ENCODE results near the gene SYT6. TPM values are rescaled to one million over a fixed set of nuclear protein-coding genes. Genes with fewer than 3 reads are reported as not detected.

The SYT6 gene
- total RNA-seq, 2 experiments from 2014 or later: not detected

DNA sequence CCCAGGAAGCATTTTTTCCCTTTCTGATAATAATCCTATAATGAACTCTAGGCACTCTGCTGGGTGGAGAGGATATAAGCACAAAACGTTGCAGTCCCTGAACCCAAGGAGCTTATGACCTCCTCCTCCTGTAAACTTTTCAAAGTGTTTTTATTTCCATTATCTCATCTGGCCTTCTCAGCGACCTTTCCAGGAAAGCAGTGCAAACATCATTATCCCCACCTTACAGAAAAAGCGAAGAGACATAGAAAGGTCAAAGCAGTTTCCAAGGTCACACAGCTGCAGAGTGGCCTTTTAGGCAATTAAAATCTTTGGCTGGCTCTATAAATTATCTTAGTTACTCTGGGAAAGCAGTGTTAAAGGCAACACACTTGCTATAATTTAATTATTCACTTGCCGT, 110.6 kb downstream of the SYT6 start:
- no peak overlapping the region for H2AFZ ChIP-seq (ENCODE audit: low read length)
- intact Hi-C loops (cut with micrococcal nuclease; ENCODE audit: unreplicated experiment): no loop called here
- TF ChIP-seq, protein P1, sequence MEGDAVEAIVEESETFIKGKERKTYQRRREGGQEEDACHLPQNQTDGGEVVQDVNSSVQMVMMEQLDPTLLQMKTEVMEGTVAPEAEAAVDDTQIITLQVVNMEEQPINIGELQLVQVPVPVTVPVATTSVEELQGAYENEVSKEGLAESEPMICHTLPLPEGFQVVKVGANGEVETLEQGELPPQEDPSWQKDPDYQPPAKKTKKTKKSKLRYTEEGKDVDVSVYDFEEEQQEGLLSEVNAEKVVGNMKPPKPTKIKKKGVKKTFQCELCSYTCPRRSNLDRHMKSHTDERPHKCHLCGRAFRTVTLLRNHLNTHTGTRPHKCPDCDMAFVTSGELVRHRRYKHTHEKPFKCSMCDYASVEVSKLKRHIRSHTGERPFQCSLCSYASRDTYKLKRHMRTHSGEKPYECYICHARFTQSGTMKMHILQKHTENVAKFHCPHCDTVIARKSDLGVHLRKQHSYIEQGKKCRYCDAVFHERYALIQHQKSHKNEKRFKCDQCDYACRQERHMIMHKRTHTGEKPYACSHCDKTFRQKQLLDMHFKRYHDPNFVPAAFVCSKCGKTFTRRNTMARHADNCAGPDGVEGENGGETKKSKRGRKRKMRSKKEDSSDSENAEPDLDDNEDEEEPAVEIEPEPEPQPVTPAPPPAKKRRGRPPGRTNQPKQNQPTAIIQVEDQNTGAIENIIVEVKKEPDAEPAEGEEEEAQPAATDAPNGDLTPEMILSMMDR (conservative IDR thresholded peaks at IDR 0.05; ENCODE audit: low read length): no peak
- TF ChIP-seq EZH2phosphoT487 (IDR thresholded peaks at IDR 0.05; ENCODE audit: borderline replicate concordance, low read depth, low read length): no peak
- ChIA-PET CTCF (ENCODE audit: unreplicated experiment) (no interaction called here), POLR2A (no interaction called here)
- no peak overlapping the region for H3K4me3 ChIP-seq (ENCODE audit: low read depth, low read length, poor library complexity, severe bottlenecking)
- H3K4me1 ChIP-seq (ENCODE audit: insufficient read depth, low read length, poor library complexity, severe bottlenecking): no peaks in the 10 kb centered on the region
- no TSS peak for BruUV-seq (replicated peaks)
- H3K79me2 ChIP-seq (ENCODE audit: insufficient read depth, low read depth, low read length): no peaks in the 10 kb centered on the region
- DNase-seq (ENCODE audit: low spot score): no peak
- H4K20me1 ChIP-seq (ENCODE audit: insufficient read depth, low read length): no peaks in the 10 kb centered on the region
- H3K9me2 ChIP-seq (ENCODE audit: insufficient read depth, low read length): no peaks in the 10 kb centered on the region
- H3K4me2 ChIP-seq (ENCODE audit: low read length): no peak overlapping the region
- H3K27ac ChIP-seq (ENCODE audit: low read depth, low read length, poor library complexity, severe bottlenecking): no peak overlapping the region
- no peaks in the 10 kb centered on the region for H3K9me3 ChIP-seq (ENCODE audit: low read length)
- no peaks in the 10 kb centered on the region for H3K36me3 ChIP-seq (ENCODE audit: insufficient read depth, low read length)

DNA sequence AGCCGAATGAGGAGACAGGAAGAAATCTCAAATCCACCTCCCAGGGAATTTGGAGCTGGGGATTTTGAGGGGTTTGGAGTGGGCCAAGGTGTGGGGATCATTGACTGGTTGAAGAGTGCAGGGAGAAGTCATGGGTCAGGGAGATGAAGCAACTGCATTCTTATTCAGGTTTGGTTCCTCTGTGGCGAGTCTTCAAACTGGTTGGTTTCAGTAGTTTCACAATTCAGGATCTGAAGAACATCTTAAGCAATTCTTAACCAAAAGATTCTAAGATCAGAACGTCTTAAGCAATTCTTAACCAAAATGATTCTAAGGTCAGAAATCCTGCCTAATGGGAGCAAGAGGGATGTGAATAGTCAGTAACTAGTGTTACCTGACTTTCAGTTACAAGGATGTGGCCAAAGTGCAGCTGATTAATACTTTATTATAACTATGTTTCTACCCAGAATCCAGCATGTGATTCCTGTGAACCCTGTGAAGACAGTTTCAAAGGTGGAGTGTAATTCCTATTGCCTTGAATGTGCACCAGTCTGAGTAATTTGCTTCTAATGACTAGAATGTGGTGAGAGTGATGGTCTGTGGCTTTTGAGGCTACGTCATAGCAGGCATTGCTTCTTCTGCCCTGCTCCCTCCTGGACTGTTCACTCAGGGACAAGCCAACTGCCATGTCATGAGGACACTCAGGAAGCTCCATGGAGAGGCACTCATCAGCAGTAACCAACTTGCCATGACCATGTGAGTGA, 113.2 kb downstream of the SYT6 start:
- intact Hi-C loops (cut with micrococcal nuclease; ENCODE audit: unreplicated experiment): no loop called here
- POLR2A ChIA-PET: interaction anchor here (0.7 kb wide), 2 partner anchors 15 to 93 kb away, joined by 3 to 4 read pairs; no protein-coding TSS in a partner anchor
- DNase-seq (ENCODE audit: low spot score): no peak
- no TSS peak for BruUV-seq (replicated peaks)
- H4K20me1 ChIP-seq (ENCODE audit: insufficient read depth, low read length): no peaks in the 10 kb centered on the region
- H3K27ac ChIP-seq (ENCODE audit: low read depth, low read length, poor library complexity, severe bottlenecking): no peak overlapping the region
- H3K4me3 ChIP-seq (ENCODE audit: low read depth, low read length, poor library complexity, severe bottlenecking): no peak overlapping the region
- CTCF ChIA-PET (ENCODE audit: unreplicated experiment): no interaction called here
- H3K79me2 ChIP-seq (ENCODE audit: insufficient read depth, low read depth, low read length): no peaks in the 10 kb centered on the region
- H3K9me3 ChIP-seq (ENCODE audit: low read length): no peaks in the 10 kb centered on the region
- H2AFZ ChIP-seq (ENCODE audit: low read length): no peak overlapping the region
- no peak overlapping the region for H3K4me2 ChIP-seq (ENCODE audit: low read length)
- H3K4me1 ChIP-seq (ENCODE audit: insufficient read depth, low read length, poor library complexity, severe bottlenecking): no peaks in the 10 kb centered on the region
- TF ChIP-seq EZH2phosphoT487 (IDR thresholded peaks at IDR 0.05; ENCODE audit: borderline replicate concordance, low read depth, low read length): no peak
- TF ChIP-seq, protein P1 (conservative IDR thresholded peaks at IDR 0.05; ENCODE audit: low read length): no peak
- H3K36me3 ChIP-seq (ENCODE audit: insufficient read depth, low read length): no peaks in the 10 kb centered on the region
- H3K9me2 ChIP-seq (ENCODE audit: insufficient read depth, low read length): no peaks in the 10 kb centered on the region

Other genes starting within 250 kb of the SYT6 start
- gene AP4B1, start 249.1 kb downstream of the SYT6 start, total RNA-seq (2014; rRNA removed; shearing (Covaris generic)): 37.7 and 45.3 TPM in 2 replicates
- 40.5 and 42.5 TPM in 2 replicates for gene AP4B1, start 249.1 kb downstream of the SYT6 start, total RNA-seq (2022)
- gene DCLRE1B, start 248.5 kb downstream of the SYT6 start, total RNA-seq (2014; rRNA removed; shearing (Covaris generic)): 17.3 and 20.1 TPM in 2 replicates
- gene DCLRE1B, start 248.5 kb downstream of the SYT6 start, total RNA-seq (2022): 20.8 and 20.9 TPM in 2 replicates
- 17.3 and 20.4 TPM in 2 replicates for gene HIPK1, start 224.5 kb downstream of the SYT6 start, total RNA-seq (2014; rRNA removed; shearing (Covaris generic))
- 50.2 and 52.6 TPM in 2 replicates for gene HIPK1, start 224.5 kb downstream of the SYT6 start, total RNA-seq (2022)
- gene OLFML3, start 174.4 kb downstream of the SYT6 start, total RNA-seq (2014; rRNA removed; shearing (Covaris generic)): 0.21 and 0.44 TPM in 2 replicates
- 0.34 and 0.35 TPM in 2 replicates for gene OLFML3, start 174.4 kb downstream of the SYT6 start, total RNA-seq (2022)

Measured in OCI-LY7 (cell line).